GM18508 (cell line): ENCODE results near the gene YAE1.

Experiments used
- ATAC-seq: cut with Tn5 transposase; IDR thresholded peaks from one replicate; pipeline ENCODE4 v1.9.1; 2021; ENCODE audit warnings: moderate number of reproducible peaks; ENCODE audit not compliant: insufficient read depth, unreplicated experiment

The YAE1 gene

GRCh38 chr7:39553436-39553835, 12.8 kb upstream of the YAE1 start:
- ATAC-seq: no peak

DNA sequence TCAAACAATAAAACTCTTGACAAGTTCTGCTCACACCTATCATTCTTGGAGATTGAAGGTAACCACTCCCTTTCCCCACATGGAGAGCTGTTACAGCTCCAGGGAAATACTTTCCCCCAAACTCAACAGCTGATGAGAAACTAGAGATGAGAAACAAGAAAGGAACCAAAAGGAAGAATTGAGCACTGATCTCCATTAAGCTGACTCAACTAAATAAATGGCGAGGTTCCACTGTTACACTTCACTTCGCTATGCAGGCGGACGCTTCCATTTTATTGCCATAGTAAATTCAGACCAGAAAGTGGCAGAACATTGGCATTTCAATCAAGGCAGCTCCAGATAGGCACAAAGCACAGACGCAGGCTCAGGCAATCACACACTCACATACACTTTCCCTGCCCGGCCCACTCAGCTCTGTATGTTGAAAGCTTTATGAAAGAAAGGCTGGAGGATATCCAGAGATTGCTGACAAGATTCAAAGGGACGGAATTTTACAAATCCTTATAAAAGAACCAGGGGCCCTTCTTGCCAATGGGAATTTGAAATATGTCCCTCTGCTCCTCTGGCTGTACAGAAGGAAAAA, 11.5 kb upstream of the YAE1 start:
- no peak for ATAC-seq

DNA sequence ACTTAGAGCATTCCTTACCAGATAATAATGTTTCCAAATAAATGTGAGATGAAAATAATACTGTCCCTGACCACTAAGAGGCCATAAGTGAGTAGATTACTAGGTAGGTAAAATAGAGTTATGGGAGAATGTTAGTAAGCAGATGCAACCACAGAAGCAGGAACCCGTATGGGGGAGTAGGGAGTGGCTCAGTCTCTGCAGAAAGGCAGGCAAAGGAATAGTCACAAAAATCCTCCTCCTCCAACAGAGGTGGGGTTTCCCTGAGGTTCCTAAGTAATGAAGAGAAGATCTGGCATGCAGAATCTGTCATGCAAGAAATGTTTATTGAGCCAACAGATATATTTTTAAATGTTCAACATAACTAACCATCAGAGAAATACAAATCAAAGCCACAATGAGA, 9.0 kb upstream of the YAE1 start:
- ATAC-seq: no peak

- no peak for ATAC-seq
These were observed 8.3 kb upstream of the YAE1 start for GRCh38 chr7:39557911-39558310.

- ATAC-seq: no peak
These were observed 5.8 kb upstream of the YAE1 start for GRCh38 chr7:39560408-39560807.

GRCh38 chr7:39560997-39561396, 5.2 kb upstream of the YAE1 start:
- no peak for ATAC-seq

GRCh38 chr7:39565538-39565937, 666 bp upstream of the YAE1 start:
- ATAC-seq: no peak

DNA sequence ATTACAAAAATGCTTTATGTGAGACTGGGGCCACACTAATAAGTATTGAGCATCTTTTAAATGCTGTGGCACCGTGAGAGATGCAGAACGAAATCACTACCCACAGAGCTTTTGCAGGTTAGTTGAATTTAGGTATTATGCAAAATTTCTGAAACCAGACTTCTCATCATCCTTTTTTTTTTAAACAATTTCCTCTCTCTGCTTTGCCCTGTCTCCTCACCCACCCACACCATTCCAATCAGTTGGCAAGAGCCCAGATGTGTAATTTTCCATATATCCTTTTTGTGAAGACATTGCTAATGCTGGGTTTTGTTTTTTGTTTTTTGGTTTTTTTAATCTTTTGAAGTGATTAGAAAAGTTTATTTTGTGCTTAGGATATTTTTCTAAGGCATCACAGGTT, 1.1 kb downstream of the YAE1 start:
- ATAC-seq: no peak

DNA sequence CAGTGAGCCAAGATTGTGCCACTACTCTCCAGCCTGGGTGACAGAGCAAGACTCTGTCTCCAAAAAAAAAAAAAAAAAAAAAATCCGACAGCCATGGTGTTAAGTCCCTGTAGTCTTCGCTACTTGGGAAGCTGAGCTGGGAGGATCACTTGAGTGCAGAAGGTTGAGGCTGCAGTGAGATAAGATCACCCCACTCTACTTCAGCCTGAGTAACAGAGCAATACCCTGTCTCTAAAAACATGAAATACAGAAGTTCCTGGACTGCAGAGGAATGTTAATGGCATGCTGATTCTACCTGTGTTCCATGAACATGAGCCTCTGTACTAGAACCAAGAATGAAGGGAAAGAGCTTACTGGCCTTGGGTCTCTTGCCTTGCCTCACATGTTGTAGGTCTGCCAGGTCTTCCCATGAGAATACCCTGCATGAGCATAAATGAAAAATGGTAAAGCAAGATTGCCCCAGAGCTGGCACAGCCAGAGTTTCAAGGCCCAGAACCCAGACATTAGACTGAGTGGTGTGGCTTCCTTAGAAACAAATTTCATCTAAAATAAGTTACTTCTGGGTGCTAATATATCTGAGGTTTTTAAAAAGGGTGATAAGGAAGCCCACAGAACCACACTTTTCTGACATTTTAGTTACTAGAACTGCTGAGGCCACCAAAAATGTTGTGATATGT, 8.6 kb downstream of the YAE1 start:
- no peak for ATAC-seq

DNA sequence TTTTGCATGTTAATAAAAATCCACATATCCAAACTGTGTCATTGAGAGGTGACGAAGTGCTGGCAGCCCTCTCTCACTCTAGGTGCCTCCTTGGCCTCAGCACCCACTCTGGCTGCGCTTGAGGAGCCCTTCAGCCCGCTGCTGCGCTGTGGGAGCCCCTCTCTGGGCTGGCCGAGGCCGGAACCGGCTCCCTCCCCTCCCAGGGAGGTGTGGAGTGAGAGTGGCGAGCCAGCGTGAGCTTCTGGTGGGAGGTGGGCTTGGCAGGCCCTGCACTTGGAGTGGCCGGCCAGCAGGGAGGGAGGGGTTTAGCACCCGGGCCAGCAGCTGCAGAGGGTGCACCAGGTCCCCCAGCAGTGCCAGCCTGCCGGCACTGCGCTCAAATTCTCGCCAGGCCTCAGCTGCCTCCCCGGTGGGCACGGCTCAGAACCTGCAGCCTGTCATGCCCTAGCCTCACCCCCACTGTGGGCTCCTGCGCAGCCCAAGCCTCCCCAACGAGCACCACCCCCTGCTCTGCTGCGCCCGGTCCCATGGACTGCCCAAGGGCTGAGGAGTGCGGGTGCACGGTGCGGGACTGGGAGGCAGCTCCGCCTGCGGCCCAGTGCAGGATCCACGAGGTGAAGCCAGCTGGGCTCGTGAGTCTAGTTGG, 11.1 kb downstream of the YAE1 start:
- no peak for ATAC-seq

- ATAC-seq: peak; percentile 82
These were observed 14.1 kb downstream of the YAE1 start for GRCh38 chr7:39580149-39580874.

DNA sequence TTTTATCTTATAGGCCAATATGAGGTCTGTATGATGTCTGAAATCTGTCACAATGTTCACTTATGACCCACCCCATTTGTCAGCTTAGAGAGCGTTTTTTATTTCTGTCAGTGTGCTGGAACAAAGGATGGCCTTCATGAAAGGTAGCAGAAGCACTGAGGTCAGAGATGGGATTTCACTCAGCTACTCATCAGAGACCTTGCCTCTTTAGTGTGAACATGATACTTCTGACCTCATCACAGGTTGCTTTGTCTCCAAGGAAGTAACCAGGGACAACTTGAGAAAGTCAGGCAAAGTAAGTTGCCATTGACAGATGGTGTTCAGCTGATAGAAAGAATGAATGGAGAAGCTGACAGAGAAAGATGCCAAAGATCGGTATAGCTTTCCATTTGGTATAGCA, 16.3 kb downstream of the YAE1 start:
- ATAC-seq: no peak

DNA sequence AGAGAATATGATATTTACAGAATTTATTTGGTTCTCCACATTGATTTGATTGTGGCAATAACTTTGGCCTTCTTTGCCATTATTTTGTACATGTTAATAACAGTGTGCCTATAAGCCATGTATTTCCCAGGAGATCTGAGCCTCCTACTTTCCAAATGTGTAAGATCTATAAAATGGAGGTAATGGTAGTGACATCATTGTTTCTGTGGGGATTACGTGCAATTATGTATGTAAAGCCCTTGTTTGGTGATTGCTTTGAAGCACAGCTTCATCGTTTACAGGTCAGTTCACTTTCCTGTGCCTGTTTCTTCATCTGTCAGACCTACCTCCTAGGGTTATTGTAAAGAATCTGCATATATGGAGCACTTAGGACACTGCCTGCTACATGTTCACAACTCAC, 17.3 kb downstream of the YAE1 start:
- ATAC-seq: no peak

GRCh38 chr7:39587393-39587792, 21.2 kb downstream of the YAE1 start:
- no peak for ATAC-seq

DNA sequence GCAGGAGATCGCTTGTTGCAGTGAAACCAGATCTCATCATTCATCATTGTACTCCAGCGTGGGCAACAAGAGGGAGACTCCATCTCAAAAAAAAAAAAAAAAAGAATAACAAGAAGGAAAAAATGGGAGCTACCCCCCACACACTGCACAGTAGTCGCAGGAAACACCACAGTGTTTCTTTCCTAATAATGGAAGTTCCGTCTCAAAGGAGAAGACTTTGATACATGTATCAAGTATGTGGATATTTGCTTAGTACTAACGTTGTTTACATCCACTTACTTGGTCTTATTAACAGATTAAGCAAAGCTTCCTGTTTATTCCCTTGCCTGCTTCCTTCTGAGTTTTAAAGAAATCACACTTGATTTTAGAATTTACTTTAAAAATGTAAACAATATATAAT, 22.2 kb downstream of the YAE1 start:
- ATAC-seq: no peak

GRCh38 chr7:39589323-39590111, 23.3 kb downstream of the YAE1 start:
- peak; percentile 89 for ATAC-seq

DNA sequence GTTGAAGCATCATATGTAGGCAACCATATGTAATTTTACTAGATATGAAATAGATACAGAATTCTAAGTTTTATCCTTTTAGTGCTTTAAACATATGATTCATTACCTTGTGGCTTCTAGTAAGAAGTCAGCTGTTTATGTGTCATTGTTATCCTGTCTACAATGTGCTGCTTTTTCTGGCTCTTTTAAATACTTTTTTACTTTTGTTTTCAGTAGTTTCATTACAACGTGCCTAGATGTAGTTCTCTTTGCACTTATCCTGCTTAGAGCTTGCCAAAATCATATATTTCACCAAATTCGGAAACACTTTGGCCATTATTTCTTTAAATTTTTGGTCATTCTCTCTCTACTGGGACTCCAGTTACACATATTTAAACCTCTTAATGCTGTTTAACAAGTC, 26.4 kb downstream of the YAE1 start:
- ATAC-seq: no peak

GRCh38 chr7:39594988-39595620, 28.9 kb downstream of the YAE1 start:
- ATAC-seq: no peak

DNA sequence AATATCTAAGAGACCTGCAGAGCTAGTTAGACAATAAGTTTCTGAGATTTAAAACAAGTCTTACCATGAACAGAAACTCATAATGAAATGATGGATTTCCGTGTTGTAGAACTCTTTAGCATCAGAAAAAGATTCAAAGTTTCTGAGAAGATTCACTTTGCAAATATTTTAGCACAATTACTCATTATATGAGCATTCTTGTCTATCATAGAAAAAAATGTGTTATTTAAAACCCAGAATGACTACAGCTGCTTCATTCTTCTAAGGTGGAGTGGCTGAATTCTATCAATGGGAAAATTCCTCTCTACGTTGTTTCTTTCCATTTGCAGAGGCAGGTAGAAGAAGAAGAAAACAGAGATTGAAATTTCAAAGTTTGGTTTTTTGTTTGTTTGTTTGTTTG, 36.1 kb downstream of the YAE1 start:
- no peak for ATAC-seq

GRCh38 chr7:39603924-39604323, 37.7 kb downstream of the YAE1 start:
- no peak for ATAC-seq
